HEK293 (cell line): Measurements from ENCODE around the gene RPS6KA5.

Experiments used
- CTCF ChIA-PET: fragments of 350-600 bp; formaldehyde crosslinking; extraction: SDS; loops from one replicate; lab custom pipeline; 2021; ENCODE audit warnings: antibody characterized with exemption; lab: Yijun Ruan, JAX
- POLR2A ChIA-PET: fragments of 300-600 bp; formaldehyde crosslinking; extraction: SDS; loops from one replicate; lab custom pipeline; 2020; ENCODE audit warnings: antibody characterized with exemption, inconsistent platforms; lab: Yijun Ruan, JAX
- H3K27ac ChIP-seq: fragments of 200-500 bp; sonication (Bioruptor generic); 2 replicates; pipeline ENCODE4 v1.5.1; 2014; ENCODE audit warnings: low read depth, low read length, control low read depth, inconsistent platforms; ENCODE audit errors: extremely low read depth
- H3K36me3 ChIP-seq, 2 experiments: fragments of 200-500 bp in 1 of 2; sonication (Bioruptor generic) in 1 of 2; 1 replicate in 1 of 2; 2 replicates in 1 of 2; pipeline ENCODE4 v1.5.1; 2014 to 2017; ENCODE audit warnings: inconsistent platforms in 2 of 2, low read length in 2 of 2; ENCODE audit not compliant: control insufficient read depth in 2 of 2, insufficient read depth in 1 of 2
- H3K4me1 ChIP-seq: fragments of 200-500 bp; sonication (Bioruptor generic); 2 replicates; pipeline ENCODE4 v1.5.1; 2014; ENCODE audit warnings: mild to moderate bottlenecking, low read length, inconsistent platforms; ENCODE audit not compliant: control insufficient read depth, insufficient read depth
- H3K4me3 ChIP-seq: 2 replicates; pipeline ENCODE4 v1.5.1; 2011; ENCODE audit warnings: low read depth, mild to moderate bottlenecking, control low read depth, low read length, moderate library complexity
- H3K9me3 ChIP-seq: fragments of 200-500 bp; sonication (Bioruptor generic); 2 replicates; pipeline ENCODE4 v1.5.1; 2014; ENCODE audit warnings: low read depth, low read length, inconsistent platforms; ENCODE audit not compliant: control insufficient read depth, insufficient read depth
- BCL6B ChIP-seq: fragments of 450-650 bp; formaldehyde crosslinking; IDR thresholded peaks from 2 replicates; pipeline ENCODE4 v1.5.1; 2017; ENCODE audit warnings: missing biosample characterization, missing genetic modification characterization
- ELK4 ChIP-seq: IDR thresholded peaks from 2 replicates; pipeline ENCODE4 v1.6.1; 2011; ENCODE audit warnings: mild to moderate bottlenecking, low read depth, low read length, borderline replicate concordance
- PRDM1 ChIP-seq: fragments of 450-650 bp; formaldehyde crosslinking; IDR thresholded peaks from 2 replicates; pipeline ENCODE4; 2016; ENCODE audit warnings: missing biosample characterization, missing genetic modification characterization
- SETDB1 ChIP-seq: IDR thresholded peaks from one replicate; pipeline ENCODE4 v1.6.1; 2017; ENCODE audit warnings: mild to moderate bottlenecking, low read length, moderate library complexity, mixed read lengths; ENCODE audit not compliant: insufficient read length
- ZBTB20 ChIP-seq: fragments of 450-650 bp; formaldehyde crosslinking; IDR thresholded peaks from 2 replicates; pipeline ENCODE4 v1.5.1; 2016; ENCODE audit warnings: missing biosample characterization, missing genetic modification characterization
- ZBTB48 ChIP-seq: fragments of 450-650 bp; formaldehyde crosslinking; IDR thresholded peaks from 2 replicates; pipeline ENCODE4 v1.5.1; 2016; ENCODE audit warnings: missing biosample characterization, missing genetic modification characterization
- ZNF157 ChIP-seq: fragments of 450-650 bp; formaldehyde crosslinking; IDR thresholded peaks from 2 replicates; pipeline ENCODE4 v1.5.1; 2016; ENCODE audit warnings: missing biosample characterization, missing genetic modification characterization
- ZNF302 ChIP-seq: fragments of 450-650 bp; formaldehyde crosslinking; IDR thresholded peaks from 2 replicates; pipeline ENCODE4 v1.5.1; 2016; ENCODE audit warnings: missing biosample characterization, missing genetic modification characterization, low read depth
- ZNF366 ChIP-seq: fragments of 450-650 bp; formaldehyde crosslinking; conservative IDR thresholded peaks from 2 replicates; pipeline ENCODE4 v1.5.1; 2016; ENCODE audit warnings: missing biosample characterization, missing genetic modification characterization
- ZNF398 ChIP-seq: fragments of 450-650 bp; formaldehyde crosslinking; IDR thresholded peaks from 2 replicates; pipeline ENCODE4 v1.5.1; 2017; ENCODE audit warnings: missing biosample characterization, missing genetic modification characterization
- ZNF510 ChIP-seq: fragments of 450-650 bp; formaldehyde crosslinking; IDR thresholded peaks from 2 replicates; pipeline ENCODE4 v1.5.1; 2018; ENCODE audit warnings: mild to moderate bottlenecking, missing genetic modification characterization, missing biosample characterization; ENCODE audit not compliant: insufficient replicate concordance
- ZNF544 ChIP-seq: fragments of 450-650 bp; formaldehyde crosslinking; IDR thresholded peaks from 2 replicates; pipeline ENCODE4 v1.5.0; 2017; ENCODE audit warnings: missing biosample characterization, missing genetic modification characterization
- ZNF549 ChIP-seq: fragments of 450-650 bp; IDR thresholded peaks from 2 replicates; pipeline ENCODE4 v1.5.1; 2018; ENCODE audit warnings: missing biosample characterization, missing genetic modification characterization, mild to moderate bottlenecking, inconsistent platforms, moderate library complexity
- ZNF747 ChIP-seq: fragments of 450-650 bp; formaldehyde crosslinking; IDR thresholded peaks from 2 replicates; pipeline ENCODE4 v1.5.1; 2016; ENCODE audit warnings: missing biosample characterization, missing genetic modification characterization
- ZNF791 ChIP-seq: fragments of 450-650 bp; formaldehyde crosslinking; IDR thresholded peaks from 2 replicates; pipeline ENCODE4 v1.5.1; 2016; ENCODE audit warnings: missing biosample characterization, missing genetic modification characterization
- ZSCAN16 ChIP-seq: fragments of 450-650 bp; formaldehyde crosslinking; IDR thresholded peaks from 2 replicates; pipeline ENCODE4 v1.5.1; 2016; ENCODE audit warnings: missing biosample characterization, missing genetic modification characterization
- TF ChIP-seq, protein P1 (sequence below): fragments of 450-650 bp; formaldehyde crosslinking; IDR thresholded peaks from 2 replicates; pipeline ENCODE4 v1.5.1; 2017; ENCODE audit warnings: missing biosample characterization, missing genetic modification characterization
- TF ChIP-seq, protein P2 (sequence below): fragments of 450-650 bp; formaldehyde crosslinking; IDR thresholded peaks from 2 replicates; pipeline ENCODE4 v1.5.1; 2016; ENCODE audit warnings: missing biosample characterization, missing genetic modification characterization

Gene RPS6KA5

GRCh38 chr14:90969531-90970166, 90.8 kb downstream of the RPS6KA5 start:
- TF ChIP-seq ZNF366 (tag by site-specific recombination) (peak; percentile 78; the same call in 1 of the 2 replicates), PRDM1 (tag by site-specific recombination) (0 out of 2 replicates have a peak, but pooled peaks have one; percentile 48), ZNF747 (tag by site-specific recombination) (no peak), ZNF157 (tag by site-specific recombination) (no peak), BCL6B (tag by site-specific recombination) (peak; percentile 73), ZNF302 (tag by site-specific recombination) (0 out of 2 replicates have a peak, but pooled peaks have one; percentile 16)
- TF ChIP-seq, protein P1, sequence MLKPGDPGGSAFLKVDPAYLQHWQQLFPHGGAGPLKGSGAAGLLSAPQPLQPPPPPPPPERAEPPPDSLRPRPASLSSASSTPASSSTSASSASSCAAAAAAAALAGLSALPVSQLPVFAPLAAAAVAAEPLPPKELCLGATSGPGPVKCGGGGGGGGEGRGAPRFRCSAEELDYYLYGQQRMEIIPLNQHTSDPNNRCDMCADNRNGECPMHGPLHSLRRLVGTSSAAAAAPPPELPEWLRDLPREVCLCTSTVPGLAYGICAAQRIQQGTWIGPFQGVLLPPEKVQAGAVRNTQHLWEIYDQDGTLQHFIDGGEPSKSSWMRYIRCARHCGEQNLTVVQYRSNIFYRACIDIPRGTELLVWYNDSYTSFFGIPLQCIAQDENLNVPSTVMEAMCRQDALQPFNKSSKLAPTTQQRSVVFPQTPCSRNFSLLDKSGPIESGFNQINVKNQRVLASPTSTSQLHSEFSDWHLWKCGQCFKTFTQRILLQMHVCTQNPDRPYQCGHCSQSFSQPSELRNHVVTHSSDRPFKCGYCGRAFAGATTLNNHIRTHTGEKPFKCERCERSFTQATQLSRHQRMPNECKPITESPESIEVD (tag by site-specific recombination), result no peak
- Histone ChIP-seq H3K9me3 (no peaks in the 10 kb centered on the region), H3K36me3 (no peaks in the 10 kb centered on the region; a peak in 1 of 3 replicates), H3K4me1 (peaks cover 5% of the 10 kb centered on the region), H3K4me3 (no peak overlapping the region), H3K27ac (no peak overlapping the region)
- ChIA-PET CTCF (no interaction called here), POLR2A (no interaction called here)

GRCh38 chr14:90968025-90968424, 92.4 kb downstream of the RPS6KA5 start:
- POLR2A ChIA-PET, result no interaction called here
- Histone ChIP-seq H3K4me3 (no peak overlapping the region), H3K4me1 (peaks cover 5% of the 10 kb centered on the region), H3K27ac (no peak overlapping the region), H3K36me3 (no peaks in the 10 kb centered on the region; a peak in 1 of 3 replicates)
- TF ChIP-seq SETDB1 (peak; percentile 80), ZNF398 (tag by site-specific recombination) (peak; percentile 73), ZNF544 (no peak), ZNF510 (peak; percentile 9), ZSCAN16 (tag by site-specific recombination) (no peak), ZBTB20 (tag by site-specific recombination) (no peak)
- TF ChIP-seq, all 188 proteins: peak for 3
- H3K9me3 ChIP-seq, result no peaks in the 10 kb centered on the region
- CTCF ChIA-PET, result no interaction called here

- H3K9me3 ChIP-seq, result no peaks in the 10 kb centered on the region
- POLR2A ChIA-PET, result no interaction called here
- no peak overlapping the region for H3K27ac ChIP-seq
- no peaks in the 10 kb centered on the region; a peak in 1 of 3 replicates for H3K36me3 ChIP-seq
- H3K4me1 ChIP-seq, result peaks cover 5% of the 10 kb centered on the region
- TF ChIP-seq, protein P2, sequence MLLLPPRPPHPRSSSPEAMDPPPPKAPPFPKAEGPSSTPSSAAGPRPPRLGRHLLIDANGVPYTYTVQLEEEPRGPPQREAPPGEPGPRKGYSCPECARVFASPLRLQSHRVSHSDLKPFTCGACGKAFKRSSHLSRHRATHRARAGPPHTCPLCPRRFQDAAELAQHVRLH (tag by site-specific recombination), result no peak
- TF ChIP-seq ZNF549 (tag by site-specific recombination), result no peak
- TF ChIP-seq ZNF791 (tag by site-specific recombination), result no peak
- no peak for TF ChIP-seq ZBTB48 (tag by site-specific recombination)
- TF ChIP-seq ELK4, result no peak
- TF ChIP-seq ZNF157 (tag by site-specific recombination), result no peak
- CTCF ChIA-PET, result interaction anchor here (1.0 to 1.1 kb wide), 3 partner anchors 90 to 206 kb away, joined by 3 to 6 read pairs (median 3); no protein-coding TSS in a partner anchor
- H3K4me3 ChIP-seq, result no peak overlapping the region
These were observed 93.9 kb downstream of the RPS6KA5 start for GRCh38 chr14:90966493-90966892.
